Peyer's patch (tissue), 4 donors: ENCODE measurements around the gene NKTR.

ENCODE experiments used
- POLR2A ChIP-seq, 2 donors: fragments of 450-650 bp; IDR thresholded peaks; one replicate each; pipeline ENCODE4 v1.5.1; 2017; ENCODE audit warnings: antibody characterized with exemption in 2 of 2, mild to moderate bottlenecking in 2 of 2, moderate library complexity in 2 of 2
- TF ChIP-seq, protein P1 (sequence below), 6 experiments: fragments of 450-650 bp in 4 of 6; fragments of 200-600 bp in 2 of 6; sonication (generic) in 1 of 6; IDR thresholded peaks; one replicate each; pipeline ENCODE4 v1.5.1; 2017 to 2019; ENCODE audit warnings: antibody characterized with exemption in 6 of 6, mild to moderate bottlenecking in 3 of 6, moderate library complexity in 1 of 6

DNA sequence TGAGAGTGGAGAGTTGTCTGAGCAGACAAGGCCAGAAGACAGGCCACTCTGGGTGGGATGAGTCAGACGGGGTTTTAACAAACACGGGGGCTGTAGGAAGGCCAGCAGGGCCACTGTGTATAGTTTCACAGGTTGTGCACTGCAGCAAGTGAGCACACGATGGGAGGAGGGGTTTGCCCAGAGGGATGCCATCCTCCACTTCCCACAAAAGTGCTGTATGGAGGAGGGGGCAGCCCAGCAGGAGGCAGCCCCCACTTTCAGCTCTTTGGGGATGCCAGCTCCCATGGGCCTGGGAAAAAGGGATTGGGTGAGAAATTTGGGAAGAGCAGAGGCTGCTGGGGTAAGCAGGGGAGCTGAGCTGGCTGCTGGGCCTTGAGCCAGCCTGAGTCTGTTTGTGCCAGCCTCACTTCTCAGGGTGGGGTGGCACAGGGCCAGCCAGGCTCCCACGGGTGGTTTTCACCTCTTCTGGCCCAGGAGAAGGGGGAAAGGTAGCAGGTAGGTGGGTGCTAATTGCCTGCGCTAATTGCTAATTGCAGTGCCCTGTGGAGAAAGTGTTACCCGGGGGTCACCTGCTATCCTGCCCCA lies 59.7 kb downstream of the NKTR start:
- TF ChIP-seq, protein P1, sequence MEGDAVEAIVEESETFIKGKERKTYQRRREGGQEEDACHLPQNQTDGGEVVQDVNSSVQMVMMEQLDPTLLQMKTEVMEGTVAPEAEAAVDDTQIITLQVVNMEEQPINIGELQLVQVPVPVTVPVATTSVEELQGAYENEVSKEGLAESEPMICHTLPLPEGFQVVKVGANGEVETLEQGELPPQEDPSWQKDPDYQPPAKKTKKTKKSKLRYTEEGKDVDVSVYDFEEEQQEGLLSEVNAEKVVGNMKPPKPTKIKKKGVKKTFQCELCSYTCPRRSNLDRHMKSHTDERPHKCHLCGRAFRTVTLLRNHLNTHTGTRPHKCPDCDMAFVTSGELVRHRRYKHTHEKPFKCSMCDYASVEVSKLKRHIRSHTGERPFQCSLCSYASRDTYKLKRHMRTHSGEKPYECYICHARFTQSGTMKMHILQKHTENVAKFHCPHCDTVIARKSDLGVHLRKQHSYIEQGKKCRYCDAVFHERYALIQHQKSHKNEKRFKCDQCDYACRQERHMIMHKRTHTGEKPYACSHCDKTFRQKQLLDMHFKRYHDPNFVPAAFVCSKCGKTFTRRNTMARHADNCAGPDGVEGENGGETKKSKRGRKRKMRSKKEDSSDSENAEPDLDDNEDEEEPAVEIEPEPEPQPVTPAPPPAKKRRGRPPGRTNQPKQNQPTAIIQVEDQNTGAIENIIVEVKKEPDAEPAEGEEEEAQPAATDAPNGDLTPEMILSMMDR (IDR thresholded peaks at IDR 0.05), result no peak
- TF ChIP-seq POLR2A (IDR thresholded peaks at IDR 0.05), result no peak
